GM18502 (cell line): ENCODE measurements around the gene MYORG.
A peak's percentile ranks its signal among the peaks of the same experiment; 100 is the strongest.

ENCODE experiments used
- ATAC-seq: cut with Tn5 transposase; IDR thresholded peaks from one replicate; pipeline ENCODE4 v1.9.1; 2021; ENCODE audit warnings: mild to moderate bottlenecking; ENCODE audit not compliant: unreplicated experiment, poor library complexity

Gene MYORG

GRCh38 chr9:34385561-34386230, 9.0 kb upstream of the MYORG start:
- no peak for ATAC-seq

GRCh38 chr9:34384368-34385165, 7.9 kb upstream of the MYORG start:
- no peak for ATAC-seq

- no peak for ATAC-seq
Observed at GRCh38 chr9:34383904-34384303, 7.2 kb upstream of the MYORG start.

- ATAC-seq: no peak
Observed at GRCh38 chr9:34382879-34383278, 6.2 kb upstream of the MYORG start.

GRCh38 chr9:34382054-34382453, 5.4 kb upstream of the MYORG start:
- no peak for ATAC-seq

GRCh38 chr9:34381323-34381722, 4.6 kb upstream of the MYORG start:
- no peak for ATAC-seq

- ATAC-seq: peak; percentile 32
Observed at GRCh38 chr9:34380511-34381315, 4.0 kb upstream of the MYORG start.

- ATAC-seq: no peak
Observed at GRCh38 chr9:34380034-34380510, 3.4 kb upstream of the MYORG start.

GRCh38 chr9:34379334-34380033, 2.8 kb upstream of the MYORG start:
- ATAC-seq: peak; percentile 30

- no peak for ATAC-seq
Observed at GRCh38 chr9:34378376-34379060, 1.8 kb upstream of the MYORG start.

- ATAC-seq: no peak
Observed at GRCh38 chr9:34377404-34377746, 677 bp upstream of the MYORG start.

- no peak for ATAC-seq
Observed at GRCh38 chr9:34375901-34376595, 650 bp downstream of the MYORG start.

- ATAC-seq: no peak
Observed at GRCh38 chr9:34374905-34375552, 1.7 kb downstream of the MYORG start.

GRCh38 chr9:34374339-34374738, 2.4 kb downstream of the MYORG start:
- no peak for ATAC-seq

- ATAC-seq: no peak
Observed at GRCh38 chr9:34373749-34374148, 2.9 kb downstream of the MYORG start.

GRCh38 chr9:34372467-34373011, 4.2 kb downstream of the MYORG start:
- no peak for ATAC-seq

- no peak for ATAC-seq
Observed at GRCh38 chr9:34371886-34372466, 4.7 kb downstream of the MYORG start.
